Spleen (tissue), 7 donors: ENCODE measurements around the gene SLC22A23.

Experiments used
- POLR2A ChIP-seq, 3 donors: fragments of 450-650 bp; IDR thresholded peaks; one replicate each; pipeline ENCODE4 v1.5.1; 2017; ENCODE audit warnings: antibody characterized with exemption in 3 of 3, mild to moderate bottlenecking in 1 of 3
- POLR2AphosphoS5 ChIP-seq, 3 donors: sonication (generic); formaldehyde crosslinking; IDR thresholded peaks; one replicate each; pipeline ENCODE4 v1.5.1; 2017; ENCODE audit warnings: antibody characterized with exemption in 3 of 3
- TF ChIP-seq, protein P1 (sequence below), 11 experiments: fragments of 200-600 bp in 7 of 11; fragments of 450-650 bp in 4 of 11; sonication (generic) in 4 of 11; IDR thresholded peaks in 8 of 11; conservative IDR thresholded peaks in 3 of 11; 1 replicate in 7 of 11; 2 replicates in 4 of 11; pipeline versions ENCODE4 v1.4.0 to v1.8.0; 2016 to 2021; ENCODE audit warnings: antibody characterized with exemption in 11 of 11, inconsistent platforms in 4 of 11, mild to moderate bottlenecking in 1 of 11
- donor health status: DM: no; HTN: no; CAD: no; lungs with moderate emphysema.
- donor health status: DM: no; HTN: no; CAD: no.
- donor health status: DM: no; HTN: no; CAD: no.

DNA sequence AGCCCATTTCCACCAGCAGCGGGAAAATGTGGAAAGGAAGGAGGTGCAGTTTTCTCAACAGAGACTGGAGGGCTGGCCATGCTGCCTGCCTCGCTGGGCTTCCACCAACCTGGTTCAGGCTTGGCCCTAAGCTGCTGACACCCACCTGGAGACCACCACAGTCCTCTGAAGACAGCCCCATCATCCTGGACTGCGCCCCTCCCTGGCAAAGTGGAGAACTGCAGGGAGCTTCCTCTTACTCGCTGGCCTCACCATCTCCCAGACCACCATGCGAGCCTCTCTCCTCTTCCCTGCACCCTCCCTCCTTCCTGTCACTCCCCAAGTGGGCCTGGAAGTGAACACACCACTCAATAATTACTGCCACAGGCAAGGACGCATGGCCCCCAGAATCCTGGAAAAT, 126.7 kb downstream of the SLC22A23 start:
- TF ChIP-seq POLR2A (IDR thresholded peaks at IDR 0.05) (no peak), POLR2AphosphoS5 (IDR thresholded peaks at IDR 0.05) (no peak)
- TF ChIP-seq, protein P1, sequence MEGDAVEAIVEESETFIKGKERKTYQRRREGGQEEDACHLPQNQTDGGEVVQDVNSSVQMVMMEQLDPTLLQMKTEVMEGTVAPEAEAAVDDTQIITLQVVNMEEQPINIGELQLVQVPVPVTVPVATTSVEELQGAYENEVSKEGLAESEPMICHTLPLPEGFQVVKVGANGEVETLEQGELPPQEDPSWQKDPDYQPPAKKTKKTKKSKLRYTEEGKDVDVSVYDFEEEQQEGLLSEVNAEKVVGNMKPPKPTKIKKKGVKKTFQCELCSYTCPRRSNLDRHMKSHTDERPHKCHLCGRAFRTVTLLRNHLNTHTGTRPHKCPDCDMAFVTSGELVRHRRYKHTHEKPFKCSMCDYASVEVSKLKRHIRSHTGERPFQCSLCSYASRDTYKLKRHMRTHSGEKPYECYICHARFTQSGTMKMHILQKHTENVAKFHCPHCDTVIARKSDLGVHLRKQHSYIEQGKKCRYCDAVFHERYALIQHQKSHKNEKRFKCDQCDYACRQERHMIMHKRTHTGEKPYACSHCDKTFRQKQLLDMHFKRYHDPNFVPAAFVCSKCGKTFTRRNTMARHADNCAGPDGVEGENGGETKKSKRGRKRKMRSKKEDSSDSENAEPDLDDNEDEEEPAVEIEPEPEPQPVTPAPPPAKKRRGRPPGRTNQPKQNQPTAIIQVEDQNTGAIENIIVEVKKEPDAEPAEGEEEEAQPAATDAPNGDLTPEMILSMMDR (IDR thresholded peaks at IDR 0.05 in 8 of 11, conservative IDR thresholded peaks at IDR 0.05 in 3 of 11), result no peak
